GM10847 (cell line): ENCODE results near the gene MSANTD7.

Experiments
- POLR2A ChIP-seq: IDR thresholded peaks from 2 replicates; pipeline ENCODE4 v1.6.1; 2011; ENCODE audit not compliant: insufficient read length; ENCODE audit errors: extremely low read depth

Gene MSANTD7, protein sequence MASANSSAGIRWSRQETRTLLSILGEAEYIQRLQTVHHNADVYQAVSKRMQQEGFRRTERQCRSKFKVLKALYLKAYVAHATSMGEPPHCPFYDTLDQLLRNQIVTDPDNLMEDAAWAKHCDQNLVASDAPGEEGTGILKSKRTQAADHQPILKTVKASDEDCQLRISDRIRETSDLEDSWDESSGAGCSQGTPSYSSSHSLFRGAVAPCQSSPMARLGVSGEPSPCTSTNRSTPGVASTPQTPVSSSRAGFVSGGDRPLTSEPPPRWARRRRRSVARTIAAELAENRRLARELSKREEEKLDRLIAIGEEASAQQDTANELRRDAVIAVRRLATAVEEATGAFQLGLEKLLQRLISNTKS

GRCh38 chr10:14837757-14838581, at the start of gene MSANTD7, which contains the start of the genes CDNF and HSPA14:
Gene MSANTD7 (plus strand): TSS chr10:14838306. CDS start chr10:14842285, 3,979 bp downstream.
Gene CDNF (minus strand): TSS chr10:14838037. CDS start chr10:14837946, 91 bp downstream.
Gene HSPA14 (plus strand): TSS chr10:14838306. CDS start chr10:14838403, 97 bp downstream.
- TF ChIP-seq POLR2A, result peak; percentile 80

GRCh38 chr10:14798636-14799035, 39.5 kb upstream of the MSANTD7 start:
- no peak for TF ChIP-seq POLR2A

- no peak for TF ChIP-seq POLR2A
These were observed 37.7 kb upstream of the MSANTD7 start for GRCh38 chr10:14800397-14800796.

- TF ChIP-seq POLR2A, result no peak
These were observed 36.4 kb upstream of the MSANTD7 start for GRCh38 chr10:14801723-14802122.

DNA sequence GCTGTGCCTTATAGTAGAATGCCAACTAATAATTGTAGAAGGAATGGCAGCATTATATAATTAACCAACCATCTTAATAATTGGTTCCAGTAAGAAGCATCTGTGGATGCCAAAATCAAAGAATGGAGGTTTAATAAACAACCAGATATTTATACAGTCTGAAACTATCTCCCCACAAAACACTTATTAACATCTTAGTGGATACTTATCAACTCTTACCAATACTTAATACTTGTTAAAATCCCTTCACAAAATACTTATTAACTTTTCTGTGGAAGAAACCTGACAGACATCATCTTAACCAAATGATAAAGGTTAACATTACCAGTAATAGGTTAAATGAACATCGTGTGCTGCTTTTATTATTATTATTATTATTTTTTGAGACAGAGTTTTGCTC, 34.3 kb upstream of the MSANTD7 start:
- no peak for TF ChIP-seq POLR2A

DNA sequence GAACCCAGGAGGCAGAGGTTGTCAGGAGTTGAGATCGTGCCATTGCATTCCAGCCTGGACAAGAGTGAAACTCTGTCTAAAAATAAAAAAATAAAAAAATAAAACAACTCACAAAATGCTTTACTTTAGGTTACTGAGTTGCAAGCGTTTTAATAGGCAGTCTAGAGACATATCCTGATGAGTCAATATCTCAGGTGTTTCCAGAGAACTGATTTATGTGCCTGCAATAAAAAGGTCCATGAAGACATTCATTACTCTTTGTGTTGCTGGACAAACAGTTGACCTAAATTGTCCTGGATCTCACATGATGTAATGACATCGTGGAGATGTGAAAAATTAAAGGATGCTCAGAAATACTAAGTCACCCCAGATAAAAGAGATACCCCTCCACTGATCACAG, 31.8 kb upstream of the MSANTD7 start:
- no peak for TF ChIP-seq POLR2A

DNA sequence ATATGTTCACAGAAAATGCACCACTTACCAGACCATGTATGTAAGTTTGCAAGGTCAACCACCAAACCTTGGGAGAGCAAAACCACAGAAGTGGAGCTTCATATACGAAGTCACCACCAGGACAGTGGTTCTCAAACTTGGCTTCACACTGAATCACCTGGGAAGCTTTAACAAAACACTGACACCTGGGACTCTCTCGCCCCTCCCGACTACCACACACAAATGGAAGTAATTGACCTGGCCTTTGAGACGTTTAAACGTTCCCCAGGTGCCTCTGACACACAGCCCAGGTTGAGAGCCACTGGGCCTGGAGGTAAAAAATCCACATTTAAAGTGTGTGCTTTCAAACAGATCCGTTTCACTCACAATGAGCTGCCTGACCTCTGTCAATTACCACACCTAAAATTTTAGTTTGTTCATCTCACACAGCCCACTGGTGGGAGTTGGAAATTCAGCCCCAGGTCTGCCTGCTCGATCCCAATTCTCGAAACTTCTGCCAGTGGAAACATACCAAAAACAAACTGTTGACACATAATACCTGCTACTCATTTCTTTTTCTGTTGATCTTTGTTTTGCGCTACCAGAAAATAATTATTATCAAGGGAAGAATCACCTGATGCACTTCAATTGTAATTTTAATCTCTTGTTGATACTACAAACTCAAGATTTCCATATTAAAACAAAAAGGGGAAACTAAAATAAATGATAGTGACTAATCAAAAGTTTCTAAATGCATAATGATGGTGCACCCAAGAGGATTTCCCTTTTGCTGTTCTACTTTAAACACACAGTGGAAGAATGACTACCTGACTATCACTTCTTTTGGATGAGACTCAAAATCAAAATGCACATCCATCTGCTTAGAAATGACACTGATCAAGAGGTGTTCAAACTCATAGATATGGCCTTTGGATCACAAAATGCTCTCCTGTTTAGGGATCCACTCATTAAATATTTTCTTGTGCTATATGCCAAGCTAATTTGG, 26.8 kb upstream of the MSANTD7 start:
- TF ChIP-seq POLR2A, result no peak

DNA sequence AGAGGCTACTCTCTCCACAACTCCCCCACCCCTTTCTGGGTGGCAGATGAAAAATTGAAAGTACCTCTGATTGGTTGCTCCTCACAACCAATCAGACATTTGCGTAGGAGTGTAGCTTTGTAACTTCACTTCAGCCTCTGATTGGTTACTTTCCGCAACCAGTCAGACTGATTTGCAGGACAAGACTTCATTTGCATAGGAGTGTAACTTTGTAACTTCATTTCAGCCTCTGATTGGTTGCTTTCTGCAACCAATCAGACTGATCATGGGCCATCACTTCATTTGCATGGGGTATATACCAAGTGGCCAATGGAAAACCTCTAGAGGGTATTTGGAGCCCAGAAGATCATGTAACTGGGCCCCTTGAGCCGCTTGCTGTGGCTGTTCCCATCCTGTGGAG, 25.8 kb upstream of the MSANTD7 start:
- no peak for TF ChIP-seq POLR2A

- TF ChIP-seq POLR2A, result no peak
These were observed 22.4 kb upstream of the MSANTD7 start for GRCh38 chr10:14815681-14816080.

- no peak for TF ChIP-seq POLR2A
These were observed 17.9 kb upstream of the MSANTD7 start for GRCh38 chr10:14820010-14820774.

- no peak for TF ChIP-seq POLR2A
These were observed 17.3 kb upstream of the MSANTD7 start for GRCh38 chr10:14820775-14821154.

DNA sequence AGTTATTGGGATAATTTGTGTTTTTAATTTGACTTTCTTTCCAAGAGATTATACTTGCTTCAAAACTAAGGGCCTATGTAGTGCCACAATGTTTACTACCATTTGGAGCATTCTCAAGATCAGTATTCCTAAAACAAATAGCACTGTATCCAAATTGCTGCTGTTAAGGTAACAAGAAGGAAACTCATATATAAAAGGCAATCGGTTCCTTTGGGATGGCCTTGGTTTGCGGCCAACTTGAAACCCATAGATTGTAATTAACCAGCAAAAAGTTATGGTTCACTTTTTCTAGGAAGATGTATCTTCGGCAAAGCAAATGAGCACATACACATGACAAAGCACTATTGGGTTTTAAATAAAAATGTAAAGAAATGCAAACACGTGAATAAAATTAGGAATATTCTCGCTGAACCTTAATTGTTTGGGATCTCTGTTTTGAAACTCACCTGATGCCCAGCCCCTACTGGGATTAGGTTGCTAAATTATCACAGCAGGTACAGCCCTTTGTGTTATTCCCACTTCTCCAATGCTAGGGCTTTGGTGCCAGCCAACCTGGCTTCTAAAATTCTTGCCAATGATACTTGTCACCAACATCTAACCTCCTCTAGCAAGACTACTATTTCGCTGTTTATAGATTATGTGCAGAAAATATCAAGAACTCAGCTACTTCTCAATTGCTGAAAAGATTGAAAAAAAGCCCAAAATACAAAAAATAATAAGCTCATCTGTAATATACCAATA, 16.3 kb upstream of the MSANTD7 start:
- TF ChIP-seq POLR2A, result no peak
